Left hindlimb (tissue), 1 donor: Measurements from ENCODE around the gene LRMDA.
"Not testable (repeated sequence)": the region's sequence is repeated elsewhere in the genome, so short reads cannot be mapped to it uniquely, and the experiment has no call there.

Experiments used
- DNase-seq: peaks from one replicate; pipeline ENCODE4 v3.0.0-alpha.2; 2018

LRMDA gene

GRCh38 chr10:75592151-75592787 lies 160.8 kb downstream of the LRMDA start:
- DNase-seq, result no peak

GRCh38 chr10:75592791-75593643 lies 161.6 kb downstream of the LRMDA start:
- DNase-seq, result no peak

GRCh38 chr10:75593692-75594556 lies 162.5 kb downstream of the LRMDA start:
- DNase-seq, result no peak

- DNase-seq, result no peak
Observed at GRCh38 chr10:75596930-75597620, 165.7 kb downstream of the LRMDA start.

- no peak for DNase-seq
Observed at GRCh38 chr10:75597773-75598440, 166.5 kb downstream of the LRMDA start.

- DNase-seq, result no peak
Observed at GRCh38 chr10:75598998-75599397, 167.6 kb downstream of the LRMDA start.

- DNase-seq, result no peak
Observed at GRCh38 chr10:75599875-75600648, 168.6 kb downstream of the LRMDA start.

- no peak for DNase-seq
Observed at GRCh38 chr10:75600833-75601232, 169.4 kb downstream of the LRMDA start.

GRCh38 chr10:75602341-75602740 lies 170.9 kb downstream of the LRMDA start:
- no peak for DNase-seq

- DNase-seq, result no peak
Observed at GRCh38 chr10:75605096-75605495, 173.7 kb downstream of the LRMDA start.

- DNase-seq, result not testable (repeated sequence)
Observed at GRCh38 chr10:75605795-75606194, 174.4 kb downstream of the LRMDA start.

- no peak for DNase-seq
Observed at GRCh38 chr10:75606203-75606779, 174.9 kb downstream of the LRMDA start.

GRCh38 chr10:75607576-75607975 lies 176.2 kb downstream of the LRMDA start:
- no peak for DNase-seq

- DNase-seq, result no peak
Observed at GRCh38 chr10:75610183-75610582, 178.8 kb downstream of the LRMDA start.

- DNase-seq, result no peak
Observed at GRCh38 chr10:75611172-75611992, 180.0 kb downstream of the LRMDA start.

GRCh38 chr10:75611993-75612372 lies 180.6 kb downstream of the LRMDA start:
- no peak for DNase-seq

GRCh38 chr10:75612904-75613684 lies 181.7 kb downstream of the LRMDA start:
- DNase-seq, result no peak

- DNase-seq, result no peak
Observed at GRCh38 chr10:75613685-75614504, 182.5 kb downstream of the LRMDA start.
